GM12864 (cell line): Measurements from ENCODE around the gene DPH2.

Source experiments
- DNase-seq: peaks from one replicate; pipeline ENCODE4 v3.0.0-alpha.2; 2011; ENCODE audit warnings: low read depth
- H3K4me3 ChIP-seq: 2 replicates; pipeline ENCODE4 v1.5.1; 2011; ENCODE audit warnings: mild to moderate bottlenecking, low read depth, low read length, control low read depth
- CTCF ChIP-seq: IDR thresholded peaks from 2 replicates; pipeline ENCODE4 v1.5.1; 2011; ENCODE audit warnings: low read depth, mild to moderate bottlenecking, moderate library complexity, low read length, control low read depth, inconsistent platforms; ENCODE audit errors: missing control alignments

The DPH2 gene

GRCh38 chr1:43952731-43953346, 17.0 kb upstream of the DPH2 start:
- no peak overlapping the region for H3K4me3 ChIP-seq
- no peak for DNase-seq
- TF ChIP-seq CTCF, result no peak

GRCh38 chr1:43953361-43953760, 16.4 kb upstream of the DPH2 start:
- no peak overlapping the region for H3K4me3 ChIP-seq
- DNase-seq, result no peak
- no peak for TF ChIP-seq CTCF

- DNase-seq, result no peak
- TF ChIP-seq CTCF, result no peak
- H3K4me3 ChIP-seq, result no peak overlapping the region
Observed at GRCh38 chr1:43954036-43954435, 15.8 kb upstream of the DPH2 start.

GRCh38 chr1:43956234-43956633, 13.6 kb upstream of the DPH2 start:
- TF ChIP-seq CTCF, result no peak
- H3K4me3 ChIP-seq, result no peak overlapping the region
- DNase-seq, result no peak

- no peak for DNase-seq
- no peak overlapping the region for H3K4me3 ChIP-seq
- no peak for TF ChIP-seq CTCF
Observed at GRCh38 chr1:43957407-43958040, 12.3 kb upstream of the DPH2 start.

GRCh38 chr1:43958351-43959255, 11.2 kb upstream of the DPH2 start:
- DNase-seq, result no peak
- no peak for TF ChIP-seq CTCF
- H3K4me3 ChIP-seq, result no peak overlapping the region
